ENCODE results near the gene CCNH. TPM values are rescaled to one million over a fixed set of nuclear protein-coding genes. Genes with fewer than 3 reads are reported as not detected.

Gene CCNH
- total RNA-seq, 1 donor from 2014 or later, result 38.1 TPM

DNA sequence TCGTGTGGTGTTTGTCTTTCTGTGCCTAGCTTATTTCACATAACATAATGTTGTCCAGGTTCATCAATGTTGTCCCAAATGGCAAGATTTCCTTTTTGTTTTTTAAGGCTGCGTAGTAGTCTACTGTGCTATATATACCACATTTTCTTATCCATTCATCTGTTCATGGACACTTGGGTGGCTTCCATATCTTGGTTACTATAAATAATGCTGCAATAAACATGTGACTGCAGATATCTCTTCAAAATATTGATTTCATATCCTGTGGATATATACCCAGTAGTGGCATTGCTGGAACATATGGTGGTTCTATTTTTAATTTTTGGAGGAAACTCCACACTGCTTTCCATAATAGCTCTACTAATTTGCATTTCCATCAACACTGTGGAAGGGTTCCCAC lies 25.5 kb upstream of the CCNH start:
- no peak overlapping the region for H3K27ac Mint-ChIP-seq
- peaks cover 6% of the 10 kb centered on the region for H3K9me3 Mint-ChIP-seq (ENCODE audit: low read depth)
- TF ChIP-seq, protein P1, sequence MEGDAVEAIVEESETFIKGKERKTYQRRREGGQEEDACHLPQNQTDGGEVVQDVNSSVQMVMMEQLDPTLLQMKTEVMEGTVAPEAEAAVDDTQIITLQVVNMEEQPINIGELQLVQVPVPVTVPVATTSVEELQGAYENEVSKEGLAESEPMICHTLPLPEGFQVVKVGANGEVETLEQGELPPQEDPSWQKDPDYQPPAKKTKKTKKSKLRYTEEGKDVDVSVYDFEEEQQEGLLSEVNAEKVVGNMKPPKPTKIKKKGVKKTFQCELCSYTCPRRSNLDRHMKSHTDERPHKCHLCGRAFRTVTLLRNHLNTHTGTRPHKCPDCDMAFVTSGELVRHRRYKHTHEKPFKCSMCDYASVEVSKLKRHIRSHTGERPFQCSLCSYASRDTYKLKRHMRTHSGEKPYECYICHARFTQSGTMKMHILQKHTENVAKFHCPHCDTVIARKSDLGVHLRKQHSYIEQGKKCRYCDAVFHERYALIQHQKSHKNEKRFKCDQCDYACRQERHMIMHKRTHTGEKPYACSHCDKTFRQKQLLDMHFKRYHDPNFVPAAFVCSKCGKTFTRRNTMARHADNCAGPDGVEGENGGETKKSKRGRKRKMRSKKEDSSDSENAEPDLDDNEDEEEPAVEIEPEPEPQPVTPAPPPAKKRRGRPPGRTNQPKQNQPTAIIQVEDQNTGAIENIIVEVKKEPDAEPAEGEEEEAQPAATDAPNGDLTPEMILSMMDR (IDR thresholded peaks at IDR 0.05; ENCODE audit: unreplicated experiment), result no peak
- H3K27me3 Mint-ChIP-seq, result no peaks in the 10 kb centered on the region
- no peaks in the 10 kb centered on the region for H3K4me1 Mint-ChIP-seq (ENCODE audit: low read depth)
- no peaks in the 10 kb centered on the region for H3K36me3 Mint-ChIP-seq (ENCODE audit: insufficient read depth)
- no peak overlapping the region for H3K4me3 Mint-ChIP-seq (ENCODE audit: low read depth)
- DNase-seq (ENCODE audit: low spot score, unreplicated experiment), result no peak

DNA sequence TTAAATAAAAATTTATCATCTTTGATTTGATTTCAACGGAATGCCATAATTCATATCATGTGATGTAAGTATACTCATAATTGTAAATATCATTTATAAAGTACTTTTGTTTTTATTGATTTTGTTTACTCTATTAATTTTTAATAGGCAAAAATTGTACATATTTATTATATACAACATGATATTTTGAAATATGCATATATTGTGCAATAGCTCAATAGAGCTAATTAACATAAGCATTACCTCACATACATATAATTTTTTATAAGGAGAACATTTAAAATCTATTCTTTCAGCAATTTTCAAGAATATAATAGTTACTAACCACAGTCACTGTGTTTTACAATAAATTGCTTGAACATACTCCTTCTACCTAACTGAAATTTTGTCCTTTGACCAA lies 25.0 kb upstream of the CCNH start:
- DNase-seq (ENCODE audit: low spot score, unreplicated experiment), result no peak
- Mint-ChIP-seq H3K4me3 (ENCODE audit: low read depth) (no peak overlapping the region), H3K9me3 (ENCODE audit: low read depth) (peaks cover 6% of the 10 kb centered on the region), H3K27me3 (no peaks in the 10 kb centered on the region), H3K27ac (no peak overlapping the region), H3K4me1 (ENCODE audit: low read depth) (no peaks in the 10 kb centered on the region), H3K36me3 (ENCODE audit: insufficient read depth) (no peaks in the 10 kb centered on the region)
- TF ChIP-seq, protein P1 (IDR thresholded peaks at IDR 0.05; ENCODE audit: unreplicated experiment), result no peak

DNA sequence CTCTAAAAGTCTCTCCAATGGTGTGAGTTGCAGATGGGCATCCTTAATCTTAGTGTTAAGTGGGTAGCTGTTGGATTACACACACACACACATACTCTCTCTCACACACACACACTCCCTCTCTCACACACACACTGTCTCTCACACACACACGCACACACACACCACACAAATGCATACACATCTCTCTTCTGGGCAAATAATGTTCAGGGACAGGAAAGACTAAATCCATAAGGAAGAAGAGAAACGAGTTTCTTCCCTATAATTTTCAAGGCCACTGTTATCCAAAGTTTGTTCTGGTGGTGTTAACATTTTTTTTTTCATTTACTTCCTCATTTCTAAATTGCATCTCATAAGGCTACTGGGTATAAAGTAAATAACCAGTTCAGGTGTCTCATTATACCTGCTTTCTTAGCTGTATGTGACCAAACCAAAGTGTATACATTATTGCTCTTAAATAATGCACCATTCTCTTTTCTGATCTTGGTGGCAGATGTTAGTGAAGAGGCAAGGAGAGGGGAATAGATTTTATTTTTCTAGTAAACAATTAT lies 22.5 kb upstream of the CCNH start:
- peak overlapping the region; percentile 32 for H3K27ac Mint-ChIP-seq
- H3K4me3 Mint-ChIP-seq (ENCODE audit: low read depth), result no peak overlapping the region
- no peaks in the 10 kb centered on the region for H3K36me3 Mint-ChIP-seq (ENCODE audit: insufficient read depth)
- peaks cover 5% of the 10 kb centered on the region for H3K9me3 Mint-ChIP-seq (ENCODE audit: low read depth)
- TF ChIP-seq, protein P1 (IDR thresholded peaks at IDR 0.05; ENCODE audit: unreplicated experiment), result no peak
- H3K4me1 Mint-ChIP-seq (ENCODE audit: low read depth), result no peaks in the 10 kb centered on the region
- H3K27me3 Mint-ChIP-seq, result peaks cover 4% of the 10 kb centered on the region
- no peak for DNase-seq (ENCODE audit: low spot score, unreplicated experiment)

DNA sequence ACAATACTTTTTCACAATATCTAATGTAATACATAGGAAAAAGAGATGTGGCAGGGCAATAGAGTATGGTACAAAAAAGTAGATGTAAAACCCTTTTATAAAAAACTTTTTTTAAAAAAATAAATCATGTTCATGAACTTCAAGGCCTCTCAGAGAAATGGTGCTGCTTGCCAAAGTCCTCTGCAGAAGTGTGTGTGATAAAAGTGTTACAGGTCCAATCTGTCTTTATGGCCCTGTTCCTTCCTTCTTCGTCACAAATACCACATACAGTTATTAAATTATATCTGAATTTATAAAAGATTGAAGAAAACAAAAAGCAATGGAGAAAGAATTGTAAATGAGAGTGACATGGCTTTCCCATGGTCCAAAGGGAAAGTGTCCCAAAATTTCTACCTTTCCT lies 21.7 kb upstream of the CCNH start:
- H3K9me3 Mint-ChIP-seq (ENCODE audit: low read depth), result no peaks in the 10 kb centered on the region
- no peaks in the 10 kb centered on the region for H3K4me1 Mint-ChIP-seq (ENCODE audit: low read depth)
- H3K27ac Mint-ChIP-seq, result no peak overlapping the region
- peaks cover 4% of the 10 kb centered on the region for H3K27me3 Mint-ChIP-seq
- DNase-seq (ENCODE audit: low spot score, unreplicated experiment), result no peak
- no peaks in the 10 kb centered on the region for H3K36me3 Mint-ChIP-seq (ENCODE audit: insufficient read depth)
- TF ChIP-seq, protein P1 (IDR thresholded peaks at IDR 0.05; ENCODE audit: unreplicated experiment), result no peak
- no peak overlapping the region for H3K4me3 Mint-ChIP-seq (ENCODE audit: low read depth)

DNA sequence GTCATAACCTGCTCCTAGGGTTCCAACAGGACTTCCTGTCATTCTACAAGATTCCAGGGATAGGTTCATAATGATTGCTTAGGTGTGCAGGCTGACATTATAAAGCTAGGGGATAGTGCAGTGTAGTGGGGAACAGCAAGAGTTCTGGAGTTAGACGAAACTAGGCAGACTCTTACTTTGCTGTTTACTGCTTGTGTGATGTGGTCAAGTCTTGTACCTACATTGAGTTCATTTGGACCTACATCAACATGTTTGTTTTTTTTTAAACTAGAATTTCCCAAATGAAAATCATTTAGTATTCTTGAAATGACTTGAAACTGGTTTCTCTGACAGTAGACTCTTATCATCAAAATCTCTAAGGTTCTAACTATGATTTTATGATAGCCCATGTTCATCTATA lies 21.2 kb upstream of the CCNH start:
- H3K27ac Mint-ChIP-seq, result no peak overlapping the region
- H3K27me3 Mint-ChIP-seq, result peaks cover 4% of the 10 kb centered on the region
- no peak overlapping the region for H3K4me3 Mint-ChIP-seq (ENCODE audit: low read depth)
- H3K4me1 Mint-ChIP-seq (ENCODE audit: low read depth), result no peaks in the 10 kb centered on the region
- H3K36me3 Mint-ChIP-seq (ENCODE audit: insufficient read depth), result no peaks in the 10 kb centered on the region
- no peaks in the 10 kb centered on the region for H3K9me3 Mint-ChIP-seq (ENCODE audit: low read depth)
- DNase-seq (ENCODE audit: low spot score, unreplicated experiment), result no peak
- TF ChIP-seq, protein P1 (IDR thresholded peaks at IDR 0.05; ENCODE audit: unreplicated experiment), result no peak
